HepG2 (cell line): ENCODE data around the gene BRIP1.

Source experiments
- DR1 ChIP-seq: sonication (generic); formaldehyde crosslinking; IDR thresholded peaks from 2 replicates; pipeline ENCODE4 v1.8.0; 2021; ENCODE audit warnings: mild to moderate bottlenecking, missing genetic modification reagents, inconsistent platforms
- KDM5A ChIP-seq: fragments of 200-600 bp; sonication (generic); IDR thresholded peaks from 2 replicates; pipeline ENCODE4 v1.7.0; 2018; ENCODE audit warnings: antibody characterized with exemption, mild to moderate bottlenecking, low read length, borderline replicate concordance
- MAFK ChIP-seq, 2 experiments: IDR thresholded peaks in 1 of 2; conservative IDR thresholded peaks in 1 of 2; 2 replicates each; pipeline ENCODE4 v1.6.1; 2011; ENCODE audit warnings: improper control_type of control experiment in 2 of 2, low read length in 2 of 2
- MXD4 ChIP-seq: IDR thresholded peaks from 2 replicates; pipeline ENCODE4 v1.6.1; 2016; ENCODE audit warnings: mild to moderate bottlenecking, missing biosample characterization, missing genetic modification reagents
- PRPF4 ChIP-seq: fragments of 200-400 bp; formaldehyde crosslinking; IDR thresholded peaks from 2 replicates; pipeline ENCODE4 v1.6.1; 2016; ENCODE audit warnings: low read length, low read depth; ENCODE audit not compliant: poor library complexity, severe bottlenecking
- REST ChIP-seq, 2 experiments: IDR thresholded peaks; 2 replicates each; pipeline ENCODE4 v1.6.1; 2011 to 2012; ENCODE audit warnings: low read length in 2 of 2, borderline replicate concordance in 1 of 2, low read depth in 1 of 2, mild to moderate bottlenecking in 1 of 2, moderate library complexity in 1 of 2
- ZNF101 ChIP-seq: sonication (generic); formaldehyde crosslinking; IDR thresholded peaks from 2 replicates; pipeline ENCODE4 v1.4.0; 2020; ENCODE audit warnings: mild to moderate bottlenecking, low read depth, missing genetic modification reagents, borderline replicate concordance
- ZNF280B ChIP-seq: sonication (generic); formaldehyde crosslinking; IDR thresholded peaks from 2 replicates; pipeline ENCODE4 v1.5.0; 2020; ENCODE audit warnings: missing genetic modification reagents, mild to moderate bottlenecking, borderline replicate concordance
- ZNF777 ChIP-seq: sonication (generic); formaldehyde crosslinking; IDR thresholded peaks from 2 replicates; pipeline ENCODE4 v1.4.0; 2020; ENCODE audit warnings: missing genetic modification reagents
- TF ChIP-seq, protein P1 (sequence below): IDR thresholded peaks from 2 replicates; pipeline ENCODE4 v1.6.1; 2016; ENCODE audit warnings: missing compliant biosample characterization, missing genetic modification reagents, borderline replicate concordance

DNA sequence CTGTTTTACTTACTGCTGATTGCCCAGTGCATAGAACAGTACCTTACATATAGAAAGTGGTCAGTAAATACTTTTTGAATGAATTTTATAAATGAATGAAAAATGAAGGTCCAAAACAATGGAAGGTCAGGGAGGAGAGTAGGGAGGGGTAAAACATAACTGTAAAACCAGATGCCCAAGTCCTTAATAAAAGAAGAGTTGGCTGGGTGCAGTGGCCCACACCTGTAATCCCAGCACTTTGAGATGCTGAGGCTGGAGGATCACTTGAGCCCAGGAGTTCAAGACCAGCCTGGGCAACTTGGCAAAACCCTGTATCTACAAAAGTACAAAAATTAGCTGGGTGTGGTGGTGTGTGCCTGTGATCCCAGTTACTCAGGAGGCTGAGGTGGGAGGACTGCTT lies 108.2 kb downstream of the BRIP1 start:
- TF ChIP-seq, protein P1, sequence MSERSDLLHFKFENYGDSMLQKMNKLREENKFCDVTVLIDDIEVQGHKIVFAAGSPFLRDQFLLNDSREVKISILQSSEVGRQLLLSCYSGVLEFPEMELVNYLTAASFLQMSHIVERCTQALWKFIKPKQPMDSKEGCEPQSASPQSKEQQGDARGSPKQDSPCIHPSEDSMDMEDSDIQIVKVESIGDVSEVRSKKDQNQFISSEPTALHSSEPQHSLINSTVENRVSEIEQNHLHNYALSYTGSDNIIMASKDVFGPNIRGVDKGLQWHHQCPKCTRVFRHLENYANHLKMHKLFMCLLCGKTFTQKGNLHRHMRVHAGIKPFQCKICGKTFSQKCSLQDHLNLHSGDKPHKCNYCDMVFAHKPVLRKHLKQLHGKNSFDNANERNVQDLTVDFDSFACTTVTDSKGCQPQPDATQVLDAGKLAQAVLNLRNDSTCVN (CRISPR knock-in tag): no peak
- TF ChIP-seq ZNF777 (CRISPR knock-in tag): no peak
- no peak for TF ChIP-seq MXD4 (CRISPR knock-in tag)
- no peak for TF ChIP-seq KDM5A
- TF ChIP-seq PRPF4: no peak
- TF ChIP-seq ZNF280B (CRISPR knock-in tag): no peak
- no peak for TF ChIP-seq REST (IDR thresholded peaks at IDR 0.05; ENCODE audit: borderline replicate concordance in 1 of 2, low read depth in 1 of 2, low read length in 2 of 2)
- no peak for TF ChIP-seq DR1 (CRISPR knock-in tag)
- TF ChIP-seq ZNF101 (CRISPR knock-in tag): no peak
- TF ChIP-seq MAFK (conservative IDR thresholded peaks at IDR 0.05 in 1 of 2, IDR thresholded peaks at IDR 0.05 in 1 of 2; ENCODE audit: low read length in 2 of 2): no peak
